ENCODE measurements around the gene MT3.
"Not testable (repeated sequence)": the region's sequence is repeated elsewhere in the genome, so short reads cannot be mapped to it uniquely, and the experiment has no call there.

The MT3 gene

DNA sequence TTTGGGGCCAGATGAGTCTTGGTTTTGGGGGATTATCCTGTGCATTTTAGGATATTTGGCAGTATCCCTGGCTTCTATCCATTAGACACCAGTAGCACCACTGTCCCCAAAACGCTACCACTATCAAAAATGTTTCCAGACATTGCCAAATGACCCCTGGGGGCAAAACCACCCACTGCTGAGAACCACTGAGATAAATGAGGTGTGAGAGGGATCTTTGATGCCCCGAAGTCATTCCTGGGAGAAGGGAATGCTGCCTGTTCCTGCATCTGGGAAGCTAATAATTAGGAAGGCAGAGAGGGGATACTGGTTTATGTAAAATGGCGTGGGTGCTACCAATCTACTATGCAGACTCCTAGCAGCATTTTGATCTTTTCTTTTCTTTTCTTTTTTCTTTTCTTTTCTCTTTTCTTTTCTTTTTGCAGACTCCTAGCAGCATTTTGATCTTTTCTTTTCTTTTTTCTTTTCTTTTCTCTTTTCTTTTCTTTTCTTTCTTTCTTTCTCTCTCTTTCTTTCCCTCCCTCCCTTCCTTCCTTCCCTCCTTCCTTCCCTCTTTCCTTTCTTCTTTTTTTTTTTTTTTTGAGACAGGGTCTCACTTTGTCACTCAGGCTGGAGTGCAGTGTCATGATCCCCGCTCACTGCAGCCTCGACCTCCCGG is 8.8 kb upstream of the MT3 start:
- no peak for DNase-seq (ENCODE audit: low read depth)

GRCh38 chr16:56582911-56583310 is 6.4 kb upstream of the MT3 start:
- DNase-seq (ENCODE audit: low read depth), result not testable (repeated sequence)

- DNase-seq (ENCODE audit: low read depth), result no peak
Observed at GRCh38 chr16:56583351-56584168, 5.8 kb upstream of the MT3 start.

DNA sequence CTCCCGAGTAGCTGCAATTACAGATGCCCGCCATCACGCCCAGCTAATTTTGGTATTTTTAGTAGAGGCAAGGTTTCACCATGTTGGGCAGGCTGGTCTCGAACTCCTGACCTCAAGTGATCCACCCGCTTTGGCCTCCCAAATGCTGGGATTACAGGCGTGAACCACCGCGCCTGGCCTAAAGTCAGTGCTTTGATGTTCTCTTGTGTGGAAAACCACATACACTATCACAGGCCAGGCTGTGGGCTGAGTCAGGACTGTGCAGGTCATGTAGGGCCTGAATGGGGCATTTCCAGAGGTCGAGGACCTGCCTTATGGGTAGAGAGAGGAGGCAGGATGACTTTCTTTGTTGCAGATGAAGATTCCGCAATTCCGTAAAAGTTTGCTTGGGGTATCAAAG is 5.1 kb upstream of the MT3 start:
- no peak for DNase-seq (ENCODE audit: low read depth)

DNA sequence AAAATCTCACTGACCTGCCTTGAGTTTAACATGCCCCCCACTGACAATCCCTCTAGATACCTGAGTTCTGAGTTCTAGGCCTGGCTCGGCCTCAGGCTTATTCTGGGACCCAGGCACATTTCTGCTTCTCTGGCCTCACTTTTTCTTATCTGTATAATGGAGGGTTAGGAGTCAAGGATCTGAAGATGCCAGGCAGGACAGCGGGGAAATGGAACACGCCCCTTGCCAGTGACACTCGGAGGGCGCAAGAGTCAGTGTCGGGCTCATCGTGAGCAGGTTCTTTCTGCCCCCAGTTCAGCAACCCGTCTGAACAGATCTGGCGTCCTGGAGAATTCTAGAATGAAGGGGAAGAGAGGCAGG is 567 bp upstream of the MT3 start:
- DNase-seq (ENCODE audit: low read depth), result no peak

GRCh38 chr16:56591377-56592060 is 2.2 kb downstream of the MT3 start:
- no peak for DNase-seq (ENCODE audit: low read depth)

- DNase-seq (ENCODE audit: low read depth), result no peak
Observed at GRCh38 chr16:56593573-56594291, 4.4 kb downstream of the MT3 start.

GRCh38 chr16:56594292-56594619 is 4.9 kb downstream of the MT3 start:
- no peak for DNase-seq (ENCODE audit: low read depth)

DNA sequence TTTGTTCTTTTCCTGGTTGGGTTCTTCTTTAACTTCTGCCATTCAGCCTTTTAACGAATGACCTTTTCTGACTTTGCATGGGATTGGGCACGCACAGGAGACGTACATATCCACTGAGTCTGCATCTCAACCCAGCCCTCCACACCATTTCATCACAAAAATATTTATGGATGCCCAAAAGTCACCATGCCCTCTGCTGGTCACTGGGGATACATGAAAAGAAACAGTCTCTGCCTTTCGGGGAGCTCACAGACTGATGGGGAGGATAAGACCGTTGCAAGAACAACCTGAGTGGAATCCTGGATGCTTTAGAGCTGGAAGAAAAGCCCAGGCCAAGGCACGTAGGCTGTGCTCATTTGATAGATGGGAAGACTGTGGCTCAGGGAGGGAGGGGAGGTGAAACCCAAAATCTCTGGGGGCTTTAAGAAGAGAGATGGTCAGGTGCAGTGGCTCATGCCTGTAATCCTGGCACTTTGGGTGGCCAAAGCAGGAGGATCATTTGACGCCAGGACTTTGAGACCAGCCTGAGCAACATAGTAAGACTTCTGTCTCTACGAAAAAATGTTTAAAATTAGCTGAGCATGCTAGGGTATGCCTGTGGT is 11.2 kb downstream of the MT3 start:
- no peak for DNase-seq (ENCODE audit: low read depth)

GRCh38 chr16:56601325-56601724 is 12.0 kb downstream of the MT3 start:
- DNase-seq (ENCODE audit: low read depth), result no peak

GRCh38 chr16:56603589-56603988 is 14.3 kb downstream of the MT3 start:
- no peak for DNase-seq (ENCODE audit: low read depth)

GRCh38 chr16:56604966-56605365 is 15.6 kb downstream of the MT3 start:
- DNase-seq (ENCODE audit: low read depth), result no peak

DNA sequence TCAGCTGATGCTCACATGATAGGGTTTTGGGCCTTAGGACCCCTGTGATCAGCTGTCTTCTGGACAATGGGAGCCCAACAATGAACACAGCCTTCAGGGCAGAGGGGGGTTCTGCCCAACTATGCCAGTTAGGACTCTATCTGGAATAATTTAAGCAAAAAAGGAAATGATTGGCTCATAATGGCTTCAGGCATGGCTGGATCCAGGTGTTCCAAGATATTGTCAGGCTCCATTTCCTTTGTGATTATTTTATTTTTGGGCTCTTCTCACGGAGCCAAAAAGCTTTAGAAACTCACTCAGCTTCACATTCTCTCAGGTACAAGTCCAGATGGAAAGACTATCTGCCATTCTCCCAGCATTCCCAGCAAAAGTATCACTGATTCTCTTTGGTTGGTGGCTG is 16.1 kb downstream of the MT3 start:
- DNase-seq (ENCODE audit: low read depth), result no peak

- DNase-seq (ENCODE audit: low read depth), result no peak
Observed at GRCh38 chr16:56606071-56606475, 16.7 kb downstream of the MT3 start.

GRCh38 chr16:56606476-56607108 is 17.3 kb downstream of the MT3 start:
- DNase-seq (ENCODE audit: low read depth), result peak; percentile 89

GRCh38 chr16:56607109-56607618 is 17.8 kb downstream of the MT3 start:
- peak; percentile 95 for DNase-seq (ENCODE audit: low read depth)

DNA sequence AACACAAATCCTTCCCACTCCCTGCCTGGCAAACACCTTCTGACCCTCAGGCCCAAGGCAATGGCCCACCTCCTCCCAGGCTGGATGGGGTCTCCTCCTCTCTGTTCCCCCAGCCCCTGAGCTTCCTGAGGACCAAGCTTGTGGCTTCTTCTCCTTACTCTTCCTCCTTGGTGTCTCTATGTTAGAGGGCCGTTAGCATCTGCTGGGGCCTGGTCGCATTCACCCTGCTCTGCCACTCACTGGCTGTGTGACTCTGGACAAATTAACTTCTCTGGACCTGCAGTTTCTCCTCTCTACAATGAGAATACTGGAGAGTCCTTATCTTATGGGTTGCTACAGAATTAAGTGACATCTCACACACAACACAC is 18.3 kb downstream of the MT3 start:
- no peak for DNase-seq (ENCODE audit: low read depth)

- DNase-seq (ENCODE audit: low read depth), result peak; percentile 75
Observed at GRCh38 chr16:56608043-56608875, 18.9 kb downstream of the MT3 start, which contains the start of gene MT2A. TSS of gene MT2A (plus strand) at chr16:56608584. CDS start at chr16:56608656, 72 bp downstream.

DNA sequence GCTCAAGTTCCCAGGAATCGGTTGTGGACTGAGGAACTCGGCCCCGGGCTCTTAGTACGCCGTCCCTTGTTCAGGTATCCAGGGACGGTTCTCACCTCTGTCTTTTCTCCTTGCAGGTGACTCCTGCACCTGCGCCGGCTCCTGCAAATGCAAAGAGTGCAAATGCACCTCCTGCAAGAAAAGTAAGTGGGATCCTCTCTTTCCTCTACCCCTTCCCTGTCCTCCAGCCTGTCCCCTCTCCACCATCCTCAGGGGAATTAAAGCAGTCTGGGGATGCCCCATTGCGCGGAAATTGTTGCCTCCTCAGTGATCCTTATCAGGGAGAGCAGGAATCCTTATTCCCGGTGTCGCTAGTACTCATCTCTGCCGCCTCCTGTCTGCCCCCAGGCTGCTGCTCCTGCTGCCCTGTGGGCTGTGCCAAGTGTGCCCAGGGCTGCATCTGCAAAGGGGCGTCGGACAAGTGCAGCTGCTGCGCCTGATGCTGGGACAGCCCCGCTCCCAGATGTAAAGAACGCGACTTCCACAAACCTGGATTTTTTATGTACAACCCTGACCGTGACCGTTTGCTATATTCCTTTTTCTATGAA is 19.6 kb downstream of the MT3 start:
- DNase-seq (ENCODE audit: low read depth), result no peak

GRCh38 chr16:56609463-56609921 is 20.2 kb downstream of the MT3 start:
- DNase-seq (ENCODE audit: low read depth), result peak; percentile 70
